ENCODE data around the gene PLEKHF1.

The PLEKHF1 gene

DNA sequence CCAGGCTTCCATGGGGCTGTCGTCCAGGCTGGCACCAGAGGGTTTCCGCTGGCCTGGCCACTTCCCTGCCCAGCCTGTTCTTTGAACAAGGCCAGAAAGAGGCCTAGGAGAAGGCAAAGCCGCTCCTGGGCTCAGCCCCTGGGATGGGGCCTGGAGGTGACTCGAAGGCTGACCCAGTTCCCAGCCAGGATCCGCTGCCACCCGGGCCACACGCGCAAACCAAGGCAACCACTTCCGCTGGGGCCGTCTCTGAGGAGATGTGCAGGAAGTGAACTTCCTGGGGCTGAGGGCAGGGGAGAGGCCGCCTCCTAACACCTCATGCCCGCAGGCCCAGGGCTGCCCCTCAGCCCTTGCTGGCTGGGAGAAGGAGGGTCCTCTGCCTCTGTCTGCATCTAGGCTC lies 15.2 kb downstream of the PLEKHF1 start:
- DNase-seq, result peak; percentile 81

DNA sequence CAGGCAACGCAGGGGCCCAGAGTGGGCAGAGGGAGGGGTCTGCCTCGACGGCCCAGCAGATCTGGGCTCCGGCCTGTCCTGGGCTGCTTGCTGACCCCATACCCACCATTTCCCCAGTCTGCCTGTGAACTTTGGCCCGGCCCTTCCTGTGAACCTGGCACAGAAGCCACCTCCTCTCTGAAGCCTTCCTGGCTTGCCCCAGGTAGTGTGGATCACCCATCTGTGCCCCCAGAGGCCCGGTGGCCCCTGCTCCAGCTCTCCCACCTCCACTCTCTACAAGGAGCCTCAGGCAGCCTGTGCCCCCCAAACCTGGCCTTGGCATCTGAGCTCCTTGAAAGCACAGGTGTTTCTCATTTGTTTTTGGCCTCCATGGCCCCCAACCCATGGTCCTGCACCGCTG lies 15.7 kb downstream of the PLEKHF1 start:
- no peak for DNase-seq

DNA sequence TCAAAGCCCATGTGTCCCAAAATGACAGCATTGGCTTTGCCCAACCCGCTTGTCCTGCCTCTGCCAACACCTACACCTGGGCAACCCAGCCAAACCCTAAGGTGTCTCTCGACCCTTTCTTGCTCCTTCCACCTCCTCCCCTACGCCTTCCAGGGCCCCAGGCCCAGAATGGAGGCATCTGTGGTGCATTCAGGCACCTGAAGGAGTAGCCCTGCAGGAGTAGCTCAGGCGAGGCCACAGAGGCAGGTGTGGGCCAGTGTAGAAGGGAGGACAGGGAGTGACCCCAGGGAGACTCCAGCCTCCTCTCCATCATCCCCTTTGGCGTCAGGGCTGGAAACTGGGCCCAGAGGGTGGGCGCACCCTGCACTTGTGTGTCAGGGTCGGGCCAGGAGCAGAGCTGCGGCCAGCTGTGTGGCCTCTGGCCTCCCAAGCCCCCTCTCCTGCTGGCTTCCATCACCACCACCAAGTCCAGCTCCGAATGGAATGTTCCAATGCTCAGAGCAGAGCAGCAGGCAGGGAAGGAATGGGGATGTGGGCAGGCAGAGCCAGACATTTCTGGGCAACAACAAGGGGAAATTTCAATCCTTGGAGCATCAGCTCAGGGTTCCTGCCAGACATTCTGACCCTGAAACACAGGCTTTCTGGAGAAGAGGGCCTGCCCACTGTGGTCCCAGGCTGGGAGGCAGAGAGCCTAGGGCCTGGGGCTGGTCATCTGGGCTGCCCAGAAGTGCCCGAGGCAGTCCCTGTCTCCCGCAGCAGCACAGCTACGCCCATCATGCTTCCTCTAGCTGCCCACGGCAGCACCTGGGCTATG lies 16.4 kb downstream of the PLEKHF1 start:
- no peak for DNase-seq

DNA sequence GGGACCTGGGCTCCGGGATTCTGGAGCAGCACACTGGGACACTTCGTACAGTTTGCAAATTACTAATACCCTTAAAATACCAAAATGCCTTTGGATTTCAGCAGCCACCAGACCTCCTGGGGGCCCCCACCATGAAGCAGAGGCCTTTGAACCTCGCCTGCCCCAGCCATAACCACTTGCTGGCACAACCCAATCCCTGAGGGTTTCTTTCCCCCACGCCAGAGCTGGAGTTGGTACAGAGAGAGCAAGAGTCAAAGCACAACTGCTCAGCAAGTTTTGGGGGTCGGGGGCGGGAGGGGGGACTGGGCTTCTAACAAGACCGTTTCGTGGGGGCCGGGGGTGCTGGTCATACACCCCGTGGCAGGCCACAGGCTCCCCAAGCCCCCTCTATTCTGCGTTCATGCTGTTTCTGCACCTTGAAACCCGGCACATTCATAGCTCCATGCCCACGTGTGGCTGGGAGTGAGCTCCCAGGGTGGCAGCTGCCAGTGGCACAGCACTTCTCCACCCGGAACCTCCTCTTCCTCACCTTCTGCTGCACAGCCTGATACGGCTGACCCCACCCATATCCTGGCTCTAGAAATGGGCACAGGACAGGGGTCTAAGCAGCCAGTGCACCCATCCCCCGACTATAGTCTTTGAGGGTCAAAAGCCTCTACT lies 17.1 kb downstream of the PLEKHF1 start:
- DNase-seq, result no peak

DNA sequence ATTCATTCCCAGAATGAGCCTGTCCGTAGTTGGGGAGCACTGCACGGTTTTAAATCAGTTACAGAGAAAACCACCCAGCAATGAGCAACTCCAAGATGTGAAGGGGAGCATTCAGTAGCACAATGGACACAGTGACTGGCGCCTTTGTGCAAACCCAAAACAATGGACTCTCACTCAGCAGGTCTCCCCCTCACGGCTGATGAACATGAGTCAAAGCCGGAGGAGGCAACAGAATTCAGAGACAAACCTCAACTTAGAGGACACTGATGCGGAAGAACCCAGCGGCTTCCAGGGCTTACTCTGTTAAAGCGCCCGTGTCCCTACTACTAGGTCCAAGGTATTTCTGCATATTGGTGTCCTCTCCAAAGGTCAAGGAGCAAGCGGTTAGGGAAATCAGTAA lies 17.7 kb downstream of the PLEKHF1 start:
- no peak for DNase-seq

DNA sequence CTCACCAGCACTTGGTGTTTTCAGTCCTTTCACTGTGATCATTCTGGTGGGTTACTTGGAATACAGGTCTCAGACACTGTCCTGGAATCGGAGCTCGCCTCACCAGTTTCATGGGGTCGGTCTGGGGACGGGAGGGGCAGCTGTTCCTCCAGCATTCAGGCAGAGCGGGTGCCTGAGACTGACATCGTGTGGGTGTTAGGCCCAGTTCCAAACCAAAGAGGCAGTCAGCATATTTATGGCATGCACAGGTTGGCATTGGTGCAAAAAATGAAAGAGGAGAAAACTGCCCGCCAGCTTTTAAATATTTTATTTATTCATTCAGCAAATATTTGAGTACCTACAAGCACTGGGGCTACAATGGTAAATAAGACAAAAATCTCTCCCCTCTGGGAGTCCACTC lies 20.1 kb downstream of the PLEKHF1 start:
- DNase-seq, result no peak

DNA sequence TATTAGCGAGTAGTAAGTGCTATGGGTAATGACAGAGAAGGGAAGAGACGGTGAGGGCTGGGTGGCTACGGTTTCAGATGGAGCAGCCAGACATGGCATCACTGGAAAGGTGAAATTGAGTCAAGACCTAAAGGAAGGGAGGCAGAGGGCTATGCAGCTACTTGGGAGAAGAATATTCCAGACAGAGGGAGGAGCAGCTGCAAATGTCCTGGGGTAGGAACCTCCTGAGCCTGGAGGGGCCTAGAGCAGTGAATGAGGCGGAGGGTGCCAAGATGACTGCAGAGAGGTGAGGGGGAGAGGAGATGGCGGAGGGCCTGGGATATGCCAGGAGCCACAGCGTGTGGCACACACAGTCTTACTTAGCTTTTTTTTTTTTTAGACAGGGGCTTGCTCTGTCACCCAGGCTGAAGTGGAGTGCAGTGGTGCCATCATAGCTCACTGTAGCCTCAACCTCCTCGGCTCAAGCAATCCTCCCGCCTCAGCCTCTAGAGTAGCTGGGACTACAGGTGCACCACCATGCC lies 21.1 kb downstream of the PLEKHF1 start:
- DNase-seq, result no peak

DNA sequence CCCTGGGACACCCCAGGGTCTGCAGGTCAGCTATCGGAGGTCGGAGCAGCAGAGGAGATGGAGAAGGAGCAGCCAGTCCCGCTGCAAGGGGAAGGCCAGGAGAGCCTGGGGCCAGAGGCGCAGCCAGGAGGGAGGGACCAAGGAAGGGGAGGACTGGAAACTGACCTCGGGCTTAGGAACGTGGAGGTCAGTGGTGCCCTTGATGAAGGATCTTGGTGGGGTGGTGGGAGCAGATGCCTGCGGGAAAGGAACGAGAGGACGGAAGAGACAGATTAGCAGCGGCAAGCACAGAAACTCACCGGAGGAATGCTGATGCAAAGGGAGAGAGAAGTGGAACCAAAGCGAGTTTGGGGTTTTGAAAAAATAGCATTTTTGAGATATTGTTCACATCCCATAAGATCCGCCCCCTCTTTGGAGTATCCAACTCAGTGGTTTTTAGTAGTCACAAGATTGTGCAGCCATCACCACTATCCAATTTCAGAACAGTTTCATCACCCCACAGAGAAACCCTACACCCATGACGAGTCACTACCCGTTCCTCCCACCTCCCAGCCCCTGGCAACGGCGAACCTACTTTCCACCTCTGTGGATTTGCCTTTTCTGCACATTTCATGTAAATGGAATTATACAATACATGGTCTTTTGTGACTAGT lies 22.1 kb downstream of the PLEKHF1 start:
- no peak for DNase-seq

DNA sequence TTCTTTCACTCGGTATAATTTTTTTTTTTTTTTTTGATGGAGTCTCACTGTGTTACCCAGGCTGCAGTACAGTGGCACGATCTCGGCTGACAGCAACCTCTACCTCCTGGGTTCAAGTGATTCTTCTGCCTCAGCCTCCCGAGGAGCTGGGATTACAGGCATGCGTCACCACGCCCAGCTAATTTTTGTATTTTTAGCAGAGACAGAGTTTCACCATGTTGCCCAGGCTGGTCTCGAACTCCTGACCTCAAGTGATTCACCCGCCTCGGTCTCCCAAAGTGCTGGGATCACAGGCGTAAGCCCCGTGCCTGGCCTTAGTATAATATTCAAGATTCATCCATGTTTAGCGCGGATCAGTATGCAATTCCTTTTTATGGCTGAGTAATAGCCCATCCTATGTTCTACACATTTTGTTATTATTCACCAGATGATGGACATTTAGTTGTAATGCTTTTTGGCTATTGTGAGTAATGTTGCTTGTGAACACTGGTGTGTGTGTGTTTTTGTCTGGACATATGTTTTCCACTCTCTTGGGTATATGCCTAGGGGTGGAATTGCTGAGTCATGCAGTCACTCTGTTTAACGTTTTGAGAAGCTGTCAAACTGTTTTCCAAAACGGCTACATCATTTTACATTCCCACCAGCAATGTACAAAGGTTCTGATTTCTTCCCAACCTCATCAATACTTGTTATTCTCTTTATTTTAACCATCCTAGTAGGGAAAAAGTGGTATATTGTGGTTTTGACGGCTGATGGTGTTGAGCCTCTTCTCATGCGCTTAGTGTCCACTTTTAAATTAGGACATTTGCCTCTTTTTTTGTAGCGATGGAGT lies 22.9 kb downstream of the PLEKHF1 start:
- DNase-seq, result no peak

DNA sequence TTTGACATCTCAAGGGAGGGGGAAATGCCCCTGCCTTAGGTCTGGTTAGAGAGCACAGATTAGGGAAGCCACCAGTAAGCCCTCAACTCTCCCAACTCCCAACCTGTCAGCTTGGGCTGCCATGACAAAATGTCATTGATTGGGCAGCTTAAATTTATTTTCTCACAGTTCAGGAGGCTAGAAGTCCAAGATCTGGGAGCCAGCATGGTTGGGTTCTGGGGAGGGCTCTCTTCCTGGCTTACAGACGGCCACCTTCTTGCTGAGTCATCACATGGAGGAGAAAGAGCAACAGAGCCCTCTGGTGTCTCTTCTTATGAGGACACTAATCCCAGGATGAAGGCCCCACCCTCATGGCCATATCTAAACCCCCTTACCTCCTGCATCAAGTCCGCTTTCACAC lies 25.6 kb downstream of the PLEKHF1 start:
- peak; percentile 46 for DNase-seq

DNA sequence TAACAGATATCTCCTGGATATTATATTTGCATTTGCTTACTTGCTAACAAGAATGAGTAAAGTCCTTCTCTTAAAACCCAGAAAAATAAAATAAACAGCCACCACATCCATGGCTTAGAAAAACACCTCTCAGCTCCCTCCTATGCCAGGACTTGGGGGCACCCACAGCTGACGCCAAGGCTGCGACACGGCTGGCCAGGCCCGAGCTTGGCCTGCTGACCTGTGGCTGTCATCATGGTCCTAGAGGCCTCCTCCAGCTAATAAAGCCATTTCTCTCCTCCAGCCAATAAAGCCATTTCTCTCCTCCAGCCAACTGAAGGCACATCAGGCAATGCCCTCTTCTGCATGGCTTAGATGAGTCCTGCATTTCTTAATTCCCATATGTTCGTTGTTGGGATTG lies 28.9 kb downstream of the PLEKHF1 start:
- no peak for DNase-seq

DNA sequence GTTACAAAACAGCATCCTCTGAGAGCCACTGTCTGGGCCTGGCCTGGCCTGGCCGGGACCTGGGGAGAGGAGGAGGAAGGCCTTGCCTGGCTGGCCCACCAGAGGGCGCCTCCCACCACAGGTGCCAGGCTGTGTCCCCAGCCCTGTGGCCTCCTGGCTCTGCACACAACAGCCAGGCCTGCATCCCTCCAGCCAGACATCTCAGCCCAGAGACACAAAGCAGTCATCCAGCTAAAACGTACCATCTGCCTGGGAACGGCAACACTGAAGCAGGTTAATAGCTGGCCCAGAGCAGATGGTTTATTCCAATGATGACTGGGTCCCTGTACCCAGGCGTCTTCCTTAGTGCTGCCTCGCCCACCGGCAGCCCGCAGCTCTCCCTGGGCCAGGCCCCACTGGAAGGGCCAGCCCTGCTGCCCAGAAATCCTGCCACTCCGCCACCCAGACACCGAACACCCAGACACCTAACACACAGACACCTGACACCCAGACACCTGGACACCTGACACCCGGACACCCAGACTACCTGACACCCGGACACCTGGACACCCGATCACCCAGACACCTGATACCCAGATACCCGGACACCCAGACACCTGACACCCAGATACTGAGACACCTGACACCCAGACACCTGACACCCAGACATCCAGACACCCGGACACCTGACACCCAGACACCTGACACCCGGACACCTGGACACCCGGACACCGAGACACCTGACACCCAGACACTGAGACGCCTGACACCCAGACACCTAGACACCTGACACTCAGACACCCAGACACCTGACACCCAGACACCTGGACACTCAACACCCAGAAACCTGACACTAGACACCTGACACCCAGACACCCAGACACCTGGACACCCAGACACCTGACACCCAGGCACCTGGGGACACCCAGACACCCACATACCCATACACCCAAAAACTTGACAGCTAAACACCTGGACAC lies 29.7 kb downstream of the PLEKHF1 start:
- DNase-seq, result peak; percentile 81

DNA sequence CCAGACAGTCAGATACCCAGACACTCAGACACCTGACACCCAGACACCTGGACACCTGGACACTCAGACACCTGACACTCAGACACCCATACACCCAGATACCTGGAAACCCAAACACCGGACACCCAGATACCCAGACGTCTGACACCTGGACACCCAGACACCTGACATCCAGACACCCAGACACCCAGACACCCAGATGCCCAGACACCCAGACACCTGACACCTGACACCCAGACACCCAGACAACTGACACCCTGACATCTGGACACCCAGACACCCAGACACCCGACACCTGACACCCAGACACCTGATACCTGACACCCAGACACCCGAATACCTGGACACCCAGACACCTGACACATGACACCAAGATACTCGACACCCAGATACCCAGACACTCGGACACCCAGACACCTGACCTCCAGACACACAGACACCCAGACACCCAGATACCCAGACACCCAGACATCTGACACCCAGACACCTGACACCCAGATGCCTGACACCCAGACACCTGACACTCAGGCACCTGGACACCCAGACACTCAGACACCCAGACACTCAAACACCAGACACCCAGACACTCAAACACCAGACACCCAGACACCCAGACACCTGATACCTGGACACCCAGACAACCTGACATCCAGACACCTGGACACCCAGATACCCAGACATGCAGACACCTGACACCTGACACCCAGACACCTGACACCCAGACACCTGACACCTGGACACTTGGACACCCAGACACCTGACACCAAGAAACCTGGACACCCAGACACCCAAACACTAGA lies 30.7 kb downstream of the PLEKHF1 start:
- no peak for DNase-seq

DNA sequence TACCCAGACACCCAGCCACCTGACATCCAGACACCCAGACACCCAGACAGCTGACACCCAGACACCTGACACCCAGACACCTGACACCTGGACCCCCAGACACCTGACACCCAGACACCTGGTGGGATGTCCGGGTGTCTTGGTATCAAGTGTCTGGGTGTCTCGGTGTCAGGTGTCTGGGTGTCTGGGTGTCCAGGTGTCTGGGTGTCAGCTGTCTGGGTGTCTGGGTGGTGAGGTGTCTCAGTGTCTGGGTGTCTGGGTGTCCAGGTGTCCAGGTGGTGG lies 31.2 kb downstream of the PLEKHF1 start:
- no peak for DNase-seq

DNA sequence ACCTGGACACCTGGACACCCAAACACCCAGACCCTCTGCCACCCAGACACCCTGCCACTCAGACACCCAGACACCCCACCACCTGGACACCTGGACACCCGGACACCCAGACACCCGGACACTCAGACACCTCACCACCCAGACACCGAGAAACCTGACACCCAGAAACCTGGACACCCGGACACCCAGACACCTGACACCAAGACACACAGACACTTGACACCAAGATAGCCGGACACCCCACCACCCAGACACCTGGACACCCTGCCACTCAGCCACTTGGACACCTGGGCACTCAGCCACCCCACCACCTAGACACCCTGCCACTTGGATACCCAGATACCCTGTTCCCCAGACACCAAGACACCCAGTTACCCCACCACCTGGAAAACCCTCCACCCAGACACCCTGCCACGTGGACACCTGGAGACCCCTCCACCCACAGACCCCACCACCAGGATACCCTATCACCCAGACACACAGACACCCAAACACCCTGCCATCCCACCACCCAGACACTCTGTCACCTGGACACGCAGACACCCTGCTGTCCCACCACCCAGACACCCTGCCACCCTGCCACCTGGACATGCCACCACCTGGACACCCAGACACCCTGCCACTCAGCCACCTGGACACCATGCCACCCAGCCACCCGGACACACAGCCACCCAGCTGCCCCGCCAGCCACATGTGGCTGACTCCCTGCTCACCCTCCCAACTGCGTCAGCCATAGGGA lies 32.4 kb downstream of the PLEKHF1 start:
- no peak for DNase-seq

DNA sequence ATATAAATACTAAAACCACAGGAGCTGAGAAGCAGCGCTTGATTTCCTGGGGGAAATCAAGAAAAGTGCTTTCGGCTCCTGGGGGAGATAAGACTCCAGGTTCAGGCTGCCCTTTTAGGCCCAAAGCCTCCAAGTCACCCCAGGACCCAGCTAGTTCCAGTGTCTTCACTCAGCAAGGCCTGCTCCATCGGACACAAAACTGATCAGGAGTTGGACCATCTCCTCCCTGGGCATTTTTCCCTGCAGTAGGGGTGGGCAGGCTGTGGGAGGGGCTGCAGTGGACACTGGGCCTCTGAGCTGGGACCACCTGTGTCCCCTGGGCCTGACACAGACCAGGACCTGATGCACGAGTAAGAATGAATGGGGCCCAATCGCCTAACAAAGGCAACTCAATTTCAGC lies 34.6 kb downstream of the PLEKHF1 start:
- no peak for DNase-seq

DNA sequence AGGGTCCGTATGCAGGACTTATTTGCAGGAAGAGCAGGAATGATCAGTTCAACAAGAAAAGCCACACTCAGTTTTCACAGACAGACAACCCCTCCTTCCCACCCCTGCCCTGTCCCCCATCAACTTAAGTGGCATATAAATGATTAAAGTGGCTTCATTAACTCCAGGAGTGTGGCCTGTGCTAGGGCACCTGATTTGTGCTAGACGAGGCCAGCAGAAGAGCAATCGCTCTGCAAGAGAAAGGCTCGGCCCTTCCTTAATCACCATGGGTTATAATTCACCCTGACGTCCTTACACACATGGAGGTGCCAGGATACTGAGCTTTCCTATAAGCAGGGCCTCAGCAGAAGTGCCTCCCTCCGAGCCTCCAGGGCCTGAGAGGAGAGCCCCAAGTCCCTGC lies 35.2 kb downstream of the PLEKHF1 start:
- DNase-seq, result no peak

DNA sequence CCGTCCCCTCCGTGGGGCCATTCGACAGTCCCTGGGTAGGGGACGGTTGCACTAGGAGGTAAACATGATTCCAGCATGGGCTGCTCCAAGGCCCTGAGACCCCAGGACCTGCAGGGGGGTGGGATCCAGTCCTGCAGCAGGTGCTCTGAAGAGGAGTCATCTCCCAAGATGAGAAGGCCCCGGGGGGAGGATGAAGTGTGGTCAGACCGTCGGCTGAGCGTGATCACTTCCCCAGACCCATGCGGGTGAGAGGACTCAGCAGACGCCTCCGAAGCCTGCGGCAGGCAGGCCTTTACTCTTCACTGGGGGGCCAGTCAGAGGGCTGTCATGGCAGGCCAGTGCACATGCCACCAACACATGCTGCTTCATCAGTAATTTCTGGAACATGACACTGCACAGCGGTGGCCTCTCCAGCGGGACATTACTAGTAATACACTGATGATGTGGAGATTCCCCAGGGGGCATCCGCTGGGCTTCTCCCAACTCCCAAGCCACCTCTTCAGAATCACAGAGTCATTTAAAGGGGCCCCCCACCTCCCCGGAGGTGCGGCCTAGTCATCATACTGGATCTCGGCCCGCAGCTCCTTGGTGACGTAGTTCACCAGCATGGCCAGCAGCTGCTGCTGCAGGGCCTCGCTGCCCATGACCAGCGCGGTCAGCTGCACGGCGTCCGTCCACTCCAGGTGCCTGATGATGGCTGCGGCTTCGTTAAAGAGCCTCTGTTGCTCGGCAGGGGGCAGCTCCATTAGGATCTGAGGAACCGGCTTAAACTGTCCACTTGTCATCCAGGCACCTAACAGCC lies 37.1 kb downstream of the PLEKHF1 start:
- DNase-seq, result no peak

DNA sequence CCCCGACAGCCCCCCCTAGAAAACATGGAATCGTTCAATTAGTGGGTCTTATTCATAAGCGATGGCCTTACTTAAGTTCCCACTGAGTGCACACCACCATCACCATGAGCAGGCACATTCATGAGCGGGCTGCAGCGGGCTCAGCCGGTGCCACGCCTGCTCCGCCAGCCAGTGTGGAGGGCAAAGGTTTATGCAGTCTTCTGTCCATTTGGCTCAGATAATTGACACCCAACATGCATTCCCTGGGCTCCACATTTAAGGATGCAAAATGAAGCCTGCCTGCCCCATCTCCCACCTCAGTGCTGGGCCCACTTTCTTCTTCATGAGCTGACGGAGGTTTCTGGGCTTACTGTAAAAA lies 37.7 kb downstream of the PLEKHF1 start:
- DNase-seq, result no peak
